DMS153 treated with DMSO at 0.1 percent for 48 hours (cell line): ENCODE results near the gene TAOK3.
"Not testable (repeated sequence)": the region's sequence is repeated elsewhere in the genome, so short reads cannot be mapped to it uniquely, and the experiment has no call there.

Experiments used
- DNase-seq: peaks from one replicate; lab custom pipeline; 2025; ENCODE audit not compliant: unreplicated experiment; lab: John Stamatoyannopoulos, UW

TAOK3 gene

GRCh38 chr12:118344829-118345228 lies 27.9 kb downstream of the TAOK3 start:
- no peak for DNase-seq

DNA sequence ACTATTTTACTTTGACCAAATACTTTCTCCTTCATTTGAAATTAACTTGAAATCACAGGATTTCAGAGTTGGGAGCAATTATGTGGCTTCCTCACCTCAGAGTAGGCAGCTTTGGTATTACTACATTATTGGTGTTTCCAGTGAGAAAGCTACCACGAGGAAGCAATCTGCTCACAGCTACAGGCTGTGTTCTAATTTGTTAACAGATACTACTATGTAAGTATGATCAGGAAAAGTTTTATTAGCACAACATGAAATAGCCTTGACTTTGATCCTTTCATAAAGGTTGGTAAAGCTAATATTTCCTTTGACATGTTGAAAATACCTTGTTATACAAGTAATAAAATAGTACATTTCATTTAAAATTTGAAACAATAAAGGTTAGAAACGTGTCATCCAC lies 30.6 kb downstream of the TAOK3 start:
- DNase-seq = no peak

GRCh38 chr12:118337194-118337838 lies 35.4 kb downstream of the TAOK3 start:
- no peak for DNase-seq

DNA sequence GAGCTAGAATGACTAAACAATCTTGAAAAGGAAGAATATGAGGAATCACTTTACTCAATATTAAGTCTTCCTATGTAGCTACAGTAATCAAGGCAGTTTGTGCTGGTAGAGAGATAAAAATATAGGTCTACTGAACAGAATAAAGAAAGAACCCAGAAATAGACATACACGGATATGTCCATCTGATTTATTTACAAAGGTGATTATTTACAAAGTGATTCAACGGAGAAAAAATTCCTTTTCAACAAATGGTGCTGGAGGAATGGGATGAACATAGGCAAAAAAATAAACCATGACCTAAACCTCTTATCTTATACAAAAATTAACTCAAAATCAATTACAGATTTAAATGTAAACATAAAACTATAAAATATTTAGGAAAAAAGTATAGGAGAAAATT lies 36.6 kb downstream of the TAOK3 start:
- DNase-seq = no peak

GRCh38 chr12:118334939-118335567 lies 37.7 kb downstream of the TAOK3 start:
- no peak for DNase-seq

GRCh38 chr12:118334241-118334640 lies 38.5 kb downstream of the TAOK3 start:
- DNase-seq = no peak

GRCh38 chr12:118332511-118332910 lies 40.2 kb downstream of the TAOK3 start:
- no peak for DNase-seq

DNA sequence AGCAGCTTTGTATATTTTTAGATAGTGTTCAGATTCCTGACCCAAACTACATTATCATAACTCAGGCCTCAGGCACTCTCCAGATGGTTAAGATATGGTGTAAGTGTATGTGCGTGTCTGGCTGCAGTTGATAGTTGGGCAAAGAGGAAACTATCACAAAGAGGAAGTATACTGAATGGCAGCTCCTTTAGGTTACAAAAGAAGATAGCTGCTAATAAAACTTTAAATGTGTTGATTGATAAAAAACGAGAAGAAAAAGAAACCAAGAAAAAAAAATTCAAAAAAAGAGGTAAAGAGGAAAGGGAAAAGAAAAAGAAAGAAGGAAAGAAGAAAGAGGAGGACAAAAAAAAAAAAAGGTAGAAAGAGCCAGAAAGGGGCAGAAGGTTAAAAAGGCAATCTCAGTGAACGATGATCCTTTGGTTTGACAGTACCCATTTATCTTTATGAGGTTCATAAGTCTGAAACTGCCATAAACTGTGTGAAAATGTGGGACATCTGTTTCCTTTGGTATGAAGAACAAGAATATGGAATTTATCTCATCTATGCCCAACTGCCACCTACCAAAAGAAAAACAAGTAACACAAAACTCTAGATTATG lies 42.2 kb downstream of the TAOK3 start:
- DNase-seq = no peak

DNA sequence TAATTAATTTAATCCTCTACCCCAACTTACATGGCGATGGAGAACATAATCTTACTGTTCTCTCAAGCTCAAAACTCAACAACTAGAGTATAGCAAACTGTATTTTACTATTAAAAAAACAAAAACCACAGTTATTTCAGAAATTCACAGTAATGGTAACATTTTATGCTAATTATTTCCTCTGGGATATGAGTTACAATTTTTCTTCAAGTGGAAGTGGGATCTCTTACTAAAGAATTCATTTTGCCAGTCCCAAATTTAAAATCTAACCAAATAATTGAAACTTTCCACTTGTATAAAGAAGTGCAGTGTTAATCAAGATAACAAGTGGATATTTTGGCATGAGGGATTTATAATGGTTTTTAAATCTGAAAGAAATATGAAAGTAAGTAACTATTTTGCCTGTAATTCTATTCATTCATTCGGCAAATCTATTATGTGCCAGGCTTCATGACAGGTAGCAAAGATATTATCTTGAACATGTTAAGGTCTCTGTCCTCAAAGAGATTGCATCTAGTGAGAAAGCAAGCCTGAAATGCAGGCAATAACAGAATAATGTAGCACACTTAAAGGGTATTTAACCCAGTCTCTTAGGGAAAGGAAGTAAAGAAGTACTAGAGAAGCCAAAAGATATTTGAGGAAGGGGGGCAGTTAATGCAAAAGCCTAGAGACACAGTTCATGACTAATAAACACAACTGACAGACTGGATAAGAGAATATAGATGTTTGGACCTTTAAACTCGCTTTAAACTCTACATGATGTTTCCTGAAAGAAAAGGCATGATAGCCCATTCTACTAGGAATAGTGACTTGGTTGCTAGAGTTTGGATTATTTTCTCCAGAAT lies 44.0 kb downstream of the TAOK3 start:
- DNase-seq = no peak

DNA sequence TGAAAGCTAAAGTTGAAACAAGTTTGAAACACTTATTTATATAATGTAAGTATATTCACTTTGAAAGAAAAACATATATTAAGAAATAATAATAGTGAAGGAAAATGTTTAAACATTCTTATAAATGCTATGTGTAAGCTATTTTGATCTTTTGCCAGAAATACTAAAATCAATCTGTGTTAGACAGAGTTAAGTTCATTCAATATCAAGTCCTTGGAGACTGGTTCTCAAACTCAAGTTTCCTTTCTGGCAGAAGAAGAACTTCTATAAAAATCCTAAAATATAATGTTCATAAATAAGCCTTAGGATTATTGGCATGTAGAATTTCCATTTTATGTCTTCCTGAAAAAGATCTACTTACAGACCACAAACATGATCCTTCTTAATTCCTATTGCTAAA lies 45.3 kb downstream of the TAOK3 start:
- DNase-seq = no peak

DNA sequence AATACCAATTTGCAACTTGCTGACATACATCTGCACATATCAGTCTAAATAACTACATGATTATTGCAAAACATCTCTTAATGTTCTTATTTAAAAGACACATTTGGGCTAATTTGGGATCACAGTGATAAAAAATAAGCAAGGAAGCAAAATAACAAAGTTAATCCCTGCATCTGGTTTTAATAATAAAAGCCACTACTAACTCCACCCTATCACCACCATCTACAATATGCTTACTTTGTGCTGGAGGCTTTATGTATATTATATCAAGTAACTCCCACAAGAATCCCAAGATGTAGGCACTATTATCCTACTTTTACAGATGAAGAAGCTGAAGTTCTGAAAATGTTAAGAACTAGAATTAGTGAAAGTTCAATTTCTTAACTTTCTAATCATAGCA lies 45.7 kb downstream of the TAOK3 start:
- DNase-seq = no peak

DNA sequence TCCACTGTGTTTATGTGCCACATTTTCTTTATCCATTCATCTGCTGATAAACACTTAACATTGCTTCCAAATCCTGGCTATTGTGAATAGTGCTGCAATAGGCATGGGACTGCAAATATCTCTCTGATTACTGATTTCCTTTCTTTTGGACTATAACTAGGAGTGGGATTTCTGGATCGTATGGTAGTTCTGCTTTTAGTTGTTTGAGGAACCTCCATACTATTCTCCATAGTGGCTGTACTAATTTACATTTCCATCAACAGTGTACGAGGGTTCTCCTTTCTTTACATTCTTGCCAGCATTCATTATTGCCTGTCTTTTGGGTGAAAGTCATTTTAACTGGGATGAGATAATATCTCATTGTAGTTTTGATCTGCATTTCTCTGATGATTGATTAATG lies 47.6 kb downstream of the TAOK3 start:
- no peak for DNase-seq

DNA sequence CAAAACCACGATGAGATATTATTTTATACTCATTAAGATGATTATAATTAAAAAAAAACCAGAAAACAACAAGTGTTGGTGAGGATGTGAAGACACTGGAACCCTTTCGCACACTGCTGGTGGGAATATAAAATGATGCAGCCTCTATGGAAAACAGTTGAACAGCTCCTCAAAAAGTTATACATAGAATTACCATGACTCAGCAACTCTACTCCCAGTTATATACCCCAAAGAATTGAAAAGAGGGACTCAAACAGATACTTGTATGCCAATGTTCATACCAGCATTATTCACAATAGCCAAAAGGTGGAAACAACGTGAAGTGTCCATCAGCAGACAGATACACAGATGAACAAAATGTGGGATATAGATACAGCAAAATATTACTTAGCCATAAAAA lies 53.1 kb downstream of the TAOK3 start:
- DNase-seq = no peak

GRCh38 chr12:118318744-118319143 lies 54.0 kb downstream of the TAOK3 start:
- DNase-seq = no peak

DNA sequence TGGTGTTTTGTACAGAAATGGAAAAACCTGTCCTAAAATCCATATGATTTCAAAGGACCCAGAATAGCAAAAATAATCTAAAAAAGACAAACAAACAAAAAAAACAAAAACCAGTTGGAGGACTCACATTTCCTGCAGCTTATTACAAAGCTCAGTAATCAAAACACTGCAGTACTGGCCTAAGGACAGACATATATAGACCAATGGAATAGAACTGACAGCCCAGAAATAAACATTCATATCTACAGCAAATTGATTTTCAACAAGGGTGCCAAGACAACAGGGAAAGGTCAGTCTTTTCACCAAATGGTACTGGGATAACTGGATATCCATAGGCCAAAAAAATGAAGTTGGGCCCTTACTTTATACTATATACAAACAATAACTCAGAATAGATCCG lies 55.0 kb downstream of the TAOK3 start:
- no peak for DNase-seq

DNA sequence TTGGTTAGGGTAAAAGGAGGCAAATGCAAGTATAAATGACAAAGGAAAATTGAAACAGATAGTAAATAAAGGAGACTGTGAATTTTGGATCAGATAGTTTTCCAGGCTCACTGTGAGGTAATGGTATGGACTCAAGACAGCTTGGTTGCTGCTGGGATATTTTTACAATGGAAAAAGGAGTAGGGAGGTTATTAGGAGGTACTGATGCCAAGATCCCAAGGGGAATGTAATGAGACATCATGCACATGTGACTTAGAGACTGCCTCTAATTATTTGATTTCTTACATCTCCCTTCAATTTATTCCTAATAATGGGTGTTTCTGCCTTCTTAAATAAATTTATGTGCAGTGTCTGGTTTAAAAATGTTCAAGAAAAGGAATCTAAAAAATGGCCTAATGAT lies 56.9 kb downstream of the TAOK3 start:
- DNase-seq = no peak

DNA sequence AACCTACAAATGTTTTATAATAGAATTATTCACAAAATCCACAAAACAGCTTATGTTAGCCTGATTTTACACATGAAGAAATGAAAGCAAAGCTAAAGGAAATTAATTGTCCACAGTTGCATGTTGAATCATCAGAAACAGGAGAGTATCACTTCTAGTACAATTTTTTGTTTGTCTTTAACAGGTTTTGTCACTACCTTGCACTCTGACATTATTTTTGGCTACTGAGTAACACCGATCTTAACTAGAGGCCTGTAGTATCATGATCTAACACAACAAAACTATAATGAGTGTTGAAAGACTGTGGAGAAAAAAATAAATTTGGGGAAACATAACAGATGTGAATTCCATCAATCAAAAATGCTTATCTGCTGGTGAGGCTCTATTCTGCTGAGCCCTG lies 60.1 kb downstream of the TAOK3 start:
- DNase-seq = no peak

GRCh38 chr12:118311666-118312065 lies 61.0 kb downstream of the TAOK3 start:
- no peak for DNase-seq

GRCh38 chr12:118310320-118310719 lies 62.4 kb downstream of the TAOK3 start:
- no peak for DNase-seq

- not testable (repeated sequence) for DNase-seq
These were observed 64.7 kb downstream of the TAOK3 start for GRCh38 chr12:118308006-118308405.

- DNase-seq = no peak
These were observed 65.4 kb downstream of the TAOK3 start for GRCh38 chr12:118307069-118307954.
